Ectodermal cell (in vitro differentiated cells): Measurements from ENCODE around the gene MAGEA9.
"Not testable (repeated sequence)": the region's sequence is repeated elsewhere in the genome, so short reads cannot be mapped to it uniquely, and the experiment has no call there.

Experiments
- H3K27ac ChIP-seq: 2 replicates; pipeline ENCODE4 v1.7.0; 2013; ENCODE audit warnings: mild to moderate bottlenecking, low read depth, low read length; ENCODE audit not compliant: insufficient read depth, poor library complexity, severe bottlenecking
- H3K27me3 ChIP-seq: 2 replicates; pipeline ENCODE4 v1.7.0; 2013; ENCODE audit warnings: mild to moderate bottlenecking, low read length; ENCODE audit not compliant: insufficient read depth, control insufficient read depth, poor library complexity, severe bottlenecking
- H3K36me3 ChIP-seq: one replicate; pipeline ENCODE4 v1.7.0; 2013; ENCODE audit warnings: low read length; ENCODE audit not compliant: control insufficient read depth, insufficient read depth
- H3K4me1 ChIP-seq: one replicate; pipeline ENCODE4 v1.7.0; 2013; ENCODE audit warnings: low read length; ENCODE audit not compliant: control insufficient read depth, insufficient read depth
- H3K4me3 ChIP-seq: 2 replicates; pipeline ENCODE4 v1.7.0; 2013; ENCODE audit warnings: low read depth, low read length, control low read depth; ENCODE audit not compliant: insufficient read depth
- H3K9me3 ChIP-seq: 2 replicates; pipeline ENCODE4 v1.7.0; 2013; ENCODE audit warnings: mild to moderate bottlenecking, low read length, moderate library complexity; ENCODE audit not compliant: control insufficient read depth
- WGBS, 2 experiments: methylation state at CpG; one replicate each; pipeline ENCODE4 v1.1.7; 2013; ENCODE audit warnings: missing lambda C conversion rate in 2 of 2; 5-methylcytosine and 5-hydroxymethylcytosine counted together

Gene MAGEA9

DNA sequence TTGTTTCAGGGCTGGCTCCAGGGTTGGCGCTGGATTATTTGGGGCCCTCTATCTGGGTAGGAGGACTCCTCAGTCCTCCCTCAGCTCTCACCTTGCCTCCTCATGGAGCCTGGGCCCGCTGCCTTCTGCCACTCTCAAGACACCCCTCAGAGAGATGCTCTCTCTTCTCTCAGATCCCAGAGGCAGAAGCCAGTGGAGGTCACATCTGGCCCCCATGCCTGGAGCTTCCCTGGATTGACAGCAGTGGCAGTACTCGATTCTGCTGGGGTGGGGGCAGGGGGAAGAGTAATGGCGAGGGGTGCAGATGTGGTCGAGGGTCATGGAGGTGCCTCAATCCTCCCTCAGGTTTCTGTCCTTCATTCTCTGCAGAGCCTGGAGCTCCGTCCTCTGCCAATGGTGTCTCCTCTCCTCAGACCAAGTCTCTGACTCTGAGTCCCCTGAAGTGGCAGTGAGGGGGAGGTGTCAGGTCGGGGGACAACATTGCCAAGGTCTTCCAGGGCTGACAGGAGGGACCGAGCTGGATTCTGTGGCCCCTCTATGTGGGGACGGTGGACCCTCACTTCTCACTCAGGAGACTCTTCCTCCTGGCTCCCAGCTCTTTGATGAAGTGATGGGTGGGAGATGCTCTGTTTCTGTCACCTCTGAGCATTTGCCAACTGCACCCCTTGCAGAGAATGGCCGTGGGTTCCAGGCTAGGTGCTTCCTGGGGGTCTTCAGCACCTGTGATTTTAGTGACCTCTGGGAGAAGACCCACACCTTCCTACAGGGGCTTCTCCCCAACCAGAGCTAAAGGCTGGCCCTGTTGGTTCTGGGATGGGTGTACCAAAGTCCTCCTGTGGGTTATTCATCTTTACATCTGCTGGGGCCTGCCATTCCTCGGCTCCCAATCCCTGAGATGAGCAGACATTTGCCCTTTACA is 18.8 kb upstream of the MAGEA9 start:
- 89 to 91% methylated on average over 8 to 10 of the region's 11 CpGs for WGBS, 2 experiments
- Histone ChIP-seq H3K27me3 (no peaks in the 10 kb centered on the region), H3K9me3 (no peaks in the 10 kb centered on the region), H3K27ac (no peak overlapping the region), H3K36me3 (no peaks in the 10 kb centered on the region), H3K4me3 (no peak overlapping the region), H3K4me1 (no peaks in the 10 kb centered on the region)

- H3K4me1 ChIP-seq, H3K27ac ChIP-seq, H3K27me3 ChIP-seq, H3K9me3 ChIP-seq, H3K36me3 ChIP-seq, H3K4me3 ChIP-seq: not testable (repeated sequence)
- WGBS, 2 experiments = no CpG with 5 or more reads among the region's 12 CpGs
Observed at GRCh38 chrX:149770344-149770743, 11.4 kb upstream of the MAGEA9 start.

GRCh38 chrX:149773026-149773425 is 8.7 kb upstream of the MAGEA9 start:
- WGBS, 2 experiments = no CpG with 5 or more reads among the region's 9 CpGs
- not testable (repeated sequence) for H3K4me1 ChIP-seq, H3K27me3 ChIP-seq, H3K9me3 ChIP-seq, H3K36me3 ChIP-seq, H3K27ac ChIP-seq, H3K4me3 ChIP-seq

- not testable (repeated sequence) for H3K36me3 ChIP-seq, H3K4me1 ChIP-seq, H3K9me3 ChIP-seq, H3K27me3 ChIP-seq, H3K4me3 ChIP-seq, H3K27ac ChIP-seq
- no CpG with 5 or more reads among the region's 17 CpGs for WGBS, 2 experiments
Observed at GRCh38 chrX:149773768-149774167, 8.0 kb upstream of the MAGEA9 start, which contains the start of gene HSFX1. Gene HSFX1 (plus strand): TSS chrX:149774068. CDS start chrX:149774682, 614 bp downstream.

DNA sequence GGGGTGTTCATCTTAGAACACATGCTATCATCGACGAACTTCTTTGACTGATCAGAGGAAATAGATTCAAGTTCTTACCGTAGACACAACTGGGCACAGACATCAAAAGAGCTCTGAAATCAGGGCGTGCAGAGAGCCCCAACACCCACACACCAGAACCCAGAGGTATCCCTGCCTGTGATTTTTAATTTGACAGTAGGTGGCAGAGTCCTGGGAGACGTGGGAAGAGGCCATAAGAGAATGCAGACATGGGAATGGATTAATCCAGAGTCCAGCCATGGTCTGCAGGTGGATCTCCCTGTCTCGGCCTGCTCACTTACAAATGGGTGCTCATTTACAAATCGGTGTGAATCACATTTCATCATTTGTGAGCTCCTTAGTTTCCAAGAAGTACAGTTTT is 3.7 kb upstream of the MAGEA9 start:
- H3K4me1 ChIP-seq = not testable (repeated sequence)
- no CpG with 5 or more reads among the region's 7 CpGs for WGBS, 2 experiments

DNA sequence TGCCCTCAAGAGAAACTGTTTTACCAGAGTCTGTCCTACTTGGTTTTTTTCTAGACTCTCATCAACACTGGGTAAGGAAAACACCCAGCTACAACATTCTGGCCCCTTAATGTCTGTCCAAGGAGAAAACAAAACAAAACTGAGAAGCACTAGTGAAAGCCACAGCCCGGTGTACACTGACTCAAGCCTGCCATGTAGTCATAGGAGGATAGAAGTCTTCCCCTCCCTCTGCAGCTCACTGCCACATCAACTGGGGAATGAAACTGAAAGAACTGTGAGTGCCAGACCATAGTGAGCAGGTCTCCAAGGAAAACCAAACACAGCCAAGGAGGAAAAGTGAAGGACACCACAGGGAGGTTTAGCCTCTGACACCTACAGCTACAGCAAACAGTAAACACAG is 13.8 kb downstream of the MAGEA9 start:
- not testable (repeated sequence) for H3K27ac ChIP-seq, H3K27me3 ChIP-seq, H3K4me1 ChIP-seq, H3K36me3 ChIP-seq, H3K4me3 ChIP-seq, H3K9me3 ChIP-seq
- WGBS, 2 experiments = no CpG with 5 or more reads among the region's 1 CpG

More for the DNA sequence above, 3.7 kb upstream of the MAGEA9 start:
- not testable (repeated sequence) for H3K27ac ChIP-seq, H3K4me3 ChIP-seq, H3K27me3 ChIP-seq, H3K36me3 ChIP-seq, H3K9me3 ChIP-seq

DNA sequence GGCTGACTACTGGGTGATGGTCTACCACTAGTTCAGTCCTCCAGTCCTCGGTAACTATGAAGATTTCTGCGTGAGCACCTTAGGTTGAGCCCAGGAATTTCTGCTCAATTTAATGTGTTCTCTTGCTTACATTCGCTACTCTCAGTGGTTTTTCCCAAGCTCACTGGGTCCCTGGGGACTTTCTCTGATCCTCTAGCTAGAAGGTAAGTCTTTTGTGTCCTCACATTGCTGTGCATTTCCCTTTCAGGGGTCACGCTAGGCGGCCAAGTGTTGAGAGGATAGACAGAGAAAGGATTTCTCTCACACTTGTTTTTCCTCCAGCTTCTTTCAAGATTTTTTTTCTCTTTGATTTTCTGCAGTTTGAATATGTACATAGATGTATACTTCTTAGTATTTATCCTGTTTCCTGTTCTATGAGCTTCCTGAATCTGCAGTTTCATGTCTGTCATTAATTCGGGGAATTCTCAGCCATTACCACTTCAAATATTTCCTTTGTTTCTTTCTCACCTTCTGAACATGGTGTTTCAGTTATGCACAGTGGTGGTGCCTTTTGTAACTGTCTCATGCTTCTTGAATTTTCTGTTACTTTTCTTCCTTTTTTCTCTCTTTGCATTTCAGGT is 17.5 kb downstream of the MAGEA9 start:
- Histone ChIP-seq H3K27ac (no peak overlapping the region), H3K27me3 (no peaks in the 10 kb centered on the region), H3K4me3 (no peak overlapping the region), H3K36me3 (no peaks in the 10 kb centered on the region), H3K9me3 (no peaks in the 10 kb centered on the region), H3K4me1 (no peaks in the 10 kb centered on the region)
- 89 to 91% methylated on average over 5 to 6 of the region's 6 CpGs for WGBS, 2 experiments

GRCh38 chrX:149799938-149800337 is 18.2 kb downstream of the MAGEA9 start:
- Histone ChIP-seq H3K27me3 (no peaks in the 10 kb centered on the region), H3K4me1 (no peaks in the 10 kb centered on the region), H3K4me3 (no peak overlapping the region), H3K36me3 (no peaks in the 10 kb centered on the region), H3K27ac (no peak overlapping the region), H3K9me3 (no peaks in the 10 kb centered on the region)
- WGBS, 2 experiments = 88 to 94% methylated on average over 2 to 3 of the region's 3 CpGs

- WGBS, 2 experiments = 81 to 82% methylated on average over 8 to 10 of the region's 10 CpGs
- no peaks in the 10 kb centered on the region for H3K9me3 ChIP-seq
Observed at GRCh38 chrX:149803458-149804062, 21.8 kb downstream of the MAGEA9 start.

GRCh38 chrX:149804102-149804501 is 22.4 kb downstream of the MAGEA9 start:
- H3K36me3 ChIP-seq = no peaks in the 10 kb centered on the region
- no peaks in the 10 kb centered on the region for H3K9me3 ChIP-seq
- H3K4me1 ChIP-seq = no peaks in the 10 kb centered on the region

More at GRCh38 chrX:149803458-149804062, 21.8 kb downstream of the MAGEA9 start:
- no peaks in the 10 kb centered on the region for H3K4me1 ChIP-seq
- no peaks in the 10 kb centered on the region for H3K36me3 ChIP-seq
- H3K4me3 ChIP-seq = no peak overlapping the region
- no peak overlapping the region for H3K27ac ChIP-seq
- H3K27me3 ChIP-seq = no peaks in the 10 kb centered on the region

More at GRCh38 chrX:149804102-149804501, 22.4 kb downstream of the MAGEA9 start:
- no peak overlapping the region for H3K27ac ChIP-seq
- no peaks in the 10 kb centered on the region for H3K27me3 ChIP-seq
- no peak overlapping the region for H3K4me3 ChIP-seq
- WGBS, 2 experiments = 91 to 95% methylated on average over 6 of the region's 6 CpGs
